HFFc6 (cell line): ENCODE results near the gene MEGF8. TPM values are rescaled to one million over a fixed set of nuclear protein-coding genes. Genes with fewer than 3 reads are reported as not detected.

Experiments
- DNase-seq: peaks from one replicate; pipeline ENCODE4 v3.0.0-alpha.2; 2018
- H3K27ac Mint-ChIP-seq: 2 replicates; pipeline ENCODE4 v1.8.0; 2020; ENCODE audit warnings: mild to moderate bottlenecking, mixed read lengths
- H3K27me3 Mint-ChIP-seq: 2 replicates; pipeline ENCODE4 v1.8.0; 2021; ENCODE audit warnings: mild to moderate bottlenecking, moderate library complexity, mixed read lengths; ENCODE audit not compliant: insufficient read depth
- H3K36me3 Mint-ChIP-seq: 2 replicates; pipeline ENCODE4 v1.8.0; 2021; ENCODE audit warnings: low read depth, mixed read lengths
- H3K4me1 Mint-ChIP-seq: 2 replicates; pipeline ENCODE4 v1.8.0; 2020; ENCODE audit warnings: low read depth, mixed read lengths
- H3K4me3 Mint-ChIP-seq: 2 replicates; pipeline ENCODE4 v1.8.0; 2020; ENCODE audit warnings: mild to moderate bottlenecking, moderate library complexity, mixed read lengths
- H3K9me3 Mint-ChIP-seq: 2 replicates; pipeline ENCODE4 v1.8.0; 2020; ENCODE audit warnings: mild to moderate bottlenecking, mixed read lengths
- total RNA-seq, 6 experiments: library from RNA; stranded (reverse); fragmentation: NEBNext Ultra II Directional; extraction: Animal tissue kit (Norgen Biotek cat#: 25700); gene quantifications; 2 replicates in 1 of 6; 3 replicates in 5 of 6; pipeline ENCODE4 v1.2.3, GENCODE V29; 2021
- TF ChIP-seq, protein P1 (sequence below): fragments of 200-600 bp; sonication (generic); IDR thresholded peaks from 2 replicates; pipeline ENCODE4 v1.5.0; 2021; ENCODE audit warnings: antibody characterized with exemption, mild to moderate bottlenecking

Gene MEGF8
- total RNA-seq, 6 experiments from 2014 or later: 17.7 to 23.6 (median 18.8) TPM

DNA sequence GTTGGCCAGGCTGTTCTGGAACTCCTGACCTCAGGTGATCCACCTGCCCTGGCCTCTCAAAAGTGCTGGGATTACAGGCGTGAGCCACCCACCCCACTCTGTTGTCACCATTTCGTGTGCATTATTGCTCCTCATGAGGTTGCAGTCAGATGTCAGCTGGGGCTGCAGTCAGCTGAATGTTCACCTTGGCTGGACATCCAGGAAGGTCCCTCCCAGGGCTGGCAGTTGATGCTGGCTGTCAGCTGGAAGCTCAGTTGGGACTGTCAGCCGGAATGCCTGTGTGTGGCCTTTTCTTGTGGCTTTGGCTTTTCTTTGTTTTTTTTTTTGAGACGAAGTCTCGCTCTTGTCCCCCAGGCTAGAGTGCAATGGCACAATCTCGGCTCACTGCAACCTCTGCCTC is 6.6 kb downstream of the MEGF8 start:
- H3K4me3 Mint-ChIP-seq: no peak overlapping the region
- H3K9me3 Mint-ChIP-seq: no peaks in the 10 kb centered on the region
- H3K27me3 Mint-ChIP-seq: no peaks in the 10 kb centered on the region; the same call in 1 of the 2 replicates
- no peaks in the 10 kb centered on the region for H3K36me3 Mint-ChIP-seq
- DNase-seq: no peak
- TF ChIP-seq, protein P1, sequence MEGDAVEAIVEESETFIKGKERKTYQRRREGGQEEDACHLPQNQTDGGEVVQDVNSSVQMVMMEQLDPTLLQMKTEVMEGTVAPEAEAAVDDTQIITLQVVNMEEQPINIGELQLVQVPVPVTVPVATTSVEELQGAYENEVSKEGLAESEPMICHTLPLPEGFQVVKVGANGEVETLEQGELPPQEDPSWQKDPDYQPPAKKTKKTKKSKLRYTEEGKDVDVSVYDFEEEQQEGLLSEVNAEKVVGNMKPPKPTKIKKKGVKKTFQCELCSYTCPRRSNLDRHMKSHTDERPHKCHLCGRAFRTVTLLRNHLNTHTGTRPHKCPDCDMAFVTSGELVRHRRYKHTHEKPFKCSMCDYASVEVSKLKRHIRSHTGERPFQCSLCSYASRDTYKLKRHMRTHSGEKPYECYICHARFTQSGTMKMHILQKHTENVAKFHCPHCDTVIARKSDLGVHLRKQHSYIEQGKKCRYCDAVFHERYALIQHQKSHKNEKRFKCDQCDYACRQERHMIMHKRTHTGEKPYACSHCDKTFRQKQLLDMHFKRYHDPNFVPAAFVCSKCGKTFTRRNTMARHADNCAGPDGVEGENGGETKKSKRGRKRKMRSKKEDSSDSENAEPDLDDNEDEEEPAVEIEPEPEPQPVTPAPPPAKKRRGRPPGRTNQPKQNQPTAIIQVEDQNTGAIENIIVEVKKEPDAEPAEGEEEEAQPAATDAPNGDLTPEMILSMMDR: no peak
- H3K4me1 Mint-ChIP-seq: peaks cover 20% of the 10 kb centered on the region
- H3K27ac Mint-ChIP-seq: no peak overlapping the region

DNA sequence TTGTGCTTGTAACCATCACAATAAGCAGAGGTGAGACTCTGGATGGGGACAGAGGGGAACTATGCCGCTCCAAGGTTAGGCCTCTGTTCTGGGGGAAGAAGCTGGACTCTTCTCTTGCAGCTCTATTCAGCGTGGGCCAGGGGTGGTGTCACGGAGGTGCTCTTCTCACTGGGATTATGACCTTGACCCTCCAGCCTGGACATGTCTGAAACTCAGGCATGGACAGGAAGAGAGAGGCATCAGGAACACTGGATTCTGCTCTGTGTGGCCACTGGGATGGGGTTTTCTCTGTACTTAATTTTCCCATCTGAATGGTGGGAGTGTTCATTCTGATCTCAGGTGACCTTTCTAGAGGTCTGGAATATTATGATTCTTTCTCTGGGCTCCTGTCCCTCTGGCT is 7.6 kb downstream of the MEGF8 start:
- no peaks in the 10 kb centered on the region; the same call in 1 of the 2 replicates for H3K27me3 Mint-ChIP-seq
- no peak overlapping the region for H3K4me3 Mint-ChIP-seq
- DNase-seq: no peak

DNA sequence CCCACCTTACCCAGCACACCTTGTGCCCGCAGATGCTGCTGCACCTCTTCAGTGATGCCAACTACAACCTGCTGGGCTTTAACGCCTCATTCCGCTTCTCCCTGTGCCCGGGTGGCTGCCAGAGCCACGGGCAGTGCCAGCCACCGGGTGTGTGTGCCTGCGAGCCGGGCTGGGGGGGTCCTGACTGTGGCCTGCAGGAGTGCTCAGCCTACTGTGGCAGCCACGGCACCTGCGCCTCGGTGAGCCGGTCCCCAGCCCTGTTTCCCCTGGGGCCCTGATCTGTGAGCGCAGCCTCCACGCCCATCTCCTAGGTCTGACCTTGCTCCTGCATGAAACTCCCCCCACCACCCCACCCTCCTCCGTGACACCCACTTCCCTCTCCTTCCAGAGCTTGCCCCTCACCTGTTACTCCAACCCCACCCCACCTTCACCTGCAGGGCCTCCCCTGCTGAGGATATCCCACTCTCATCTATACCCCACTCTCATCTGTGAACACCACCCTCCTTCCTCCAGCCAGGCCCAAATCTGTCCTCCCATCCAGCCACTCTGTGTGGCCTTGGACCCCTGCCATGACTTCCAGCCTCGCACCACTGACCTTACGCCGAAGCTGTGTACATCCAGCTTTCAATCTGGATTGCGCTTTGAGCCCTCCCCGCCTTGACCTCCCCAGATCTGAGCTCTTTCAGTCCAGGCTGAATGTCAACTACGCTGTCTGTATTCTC is 8.7 kb downstream of the MEGF8 start:
- Mint-ChIP-seq H3K4me1 (peaks cover 7% of the 10 kb centered on the region), H3K9me3 (no peaks in the 10 kb centered on the region), H3K36me3 (peaks cover 4% of the 10 kb centered on the region; the same call in 1 of the 2 replicates), H3K27me3 (no peaks in the 10 kb centered on the region; the same call in 1 of the 2 replicates), H3K4me3 (no peak overlapping the region), H3K27ac (no peak overlapping the region)
- TF ChIP-seq, protein P1: no peak
- DNase-seq: no peak

More for the DNA sequence above, 7.6 kb downstream of the MEGF8 start:
- Mint-ChIP-seq H3K27ac (no peak overlapping the region), H3K4me1 (peaks cover 11% of the 10 kb centered on the region; the same call in 1 of the 2 replicates), H3K9me3 (no peaks in the 10 kb centered on the region), H3K36me3 (no peaks in the 10 kb centered on the region; the same call in 1 of the 2 replicates)
- TF ChIP-seq, protein P1: no peak

DNA sequence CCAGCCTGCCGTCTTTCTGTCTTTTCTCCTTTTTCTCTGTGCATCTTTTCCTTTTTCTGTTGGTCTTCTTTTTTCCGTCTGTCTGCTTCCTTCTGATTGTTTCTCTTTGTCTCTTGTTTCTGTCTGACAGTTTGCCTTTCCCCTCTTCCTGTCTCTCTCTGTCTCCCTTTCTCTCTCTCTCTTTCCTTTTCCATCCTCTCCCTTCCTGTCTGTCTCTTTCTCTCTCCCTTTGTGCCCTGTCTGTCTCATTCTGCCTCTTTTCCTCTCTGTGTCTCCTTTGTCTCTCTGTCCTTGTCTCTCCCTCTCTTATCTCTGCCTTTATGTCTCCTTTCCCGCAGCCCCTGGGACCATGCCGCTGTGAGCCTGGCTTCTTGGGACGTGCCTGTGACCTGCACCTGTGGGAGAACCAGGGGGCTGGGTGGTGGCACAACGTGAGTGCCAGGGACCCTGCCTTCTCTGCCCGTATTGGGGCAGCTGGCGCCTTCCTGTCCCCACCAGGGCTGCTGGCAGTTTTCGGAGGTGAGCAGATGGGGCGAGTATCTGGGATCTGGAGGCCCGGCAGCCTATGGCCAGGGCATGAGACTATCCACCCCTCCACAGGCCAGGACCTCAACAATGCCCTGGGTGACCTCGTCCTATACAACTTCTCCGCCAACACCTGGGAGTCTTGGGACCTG is 9.4 kb downstream of the MEGF8 start:
- H3K36me3 Mint-ChIP-seq: peaks cover 4% of the 10 kb centered on the region; the same call in 1 of the 2 replicates
- no peak overlapping the region for H3K4me3 Mint-ChIP-seq
- no peak overlapping the region for H3K27ac Mint-ChIP-seq
- TF ChIP-seq, protein P1: no peak
- peaks cover 13% of the 10 kb centered on the region for H3K4me1 Mint-ChIP-seq
- no peaks in the 10 kb centered on the region for H3K9me3 Mint-ChIP-seq
- no peaks in the 10 kb centered on the region; the same call in 1 of the 2 replicates for H3K27me3 Mint-ChIP-seq
- no peak for DNase-seq

DNA sequence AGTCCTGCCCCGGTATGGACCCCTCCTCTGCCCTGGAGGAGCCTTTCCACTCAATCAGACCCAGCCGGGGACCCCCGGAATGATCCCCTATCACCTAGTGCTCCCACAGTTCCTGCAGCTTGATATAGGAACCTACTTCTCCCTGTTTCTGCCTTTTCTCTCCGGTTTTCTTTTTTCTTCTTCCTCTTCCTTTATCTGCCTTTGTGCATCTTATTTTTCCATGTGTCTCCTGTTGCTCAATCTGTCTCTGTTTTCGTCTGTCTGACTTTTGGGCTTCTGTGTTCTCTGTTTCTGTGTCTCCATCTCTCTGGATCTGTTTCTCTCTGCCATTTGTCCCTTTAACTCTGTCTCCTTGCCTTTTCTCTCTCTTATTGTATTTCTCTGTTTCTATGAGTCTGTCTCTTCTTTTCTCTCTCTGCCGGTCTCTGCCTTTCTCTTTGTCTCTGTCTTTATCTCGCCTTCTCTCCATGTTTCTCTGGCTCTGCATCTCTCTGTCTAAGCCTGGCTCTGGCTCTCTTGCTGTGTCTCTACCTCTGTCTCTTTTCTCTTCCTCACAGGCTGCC is 10.0 kb downstream of the MEGF8 start:
- peaks cover 4% of the 10 kb centered on the region; the same call in 1 of the 2 replicates for H3K36me3 Mint-ChIP-seq
- TF ChIP-seq, protein P1: no peak

More for the DNA sequence above, 10.0 kb downstream of the MEGF8 start:
- H3K9me3 Mint-ChIP-seq: no peaks in the 10 kb centered on the region
- DNase-seq: no peak
- H3K27me3 Mint-ChIP-seq: no peaks in the 10 kb centered on the region
- peaks cover 7% of the 10 kb centered on the region for H3K4me1 Mint-ChIP-seq
- no peak overlapping the region for H3K4me3 Mint-ChIP-seq
- H3K27ac Mint-ChIP-seq: no peak overlapping the region
